ENCODE measurements around the gene GPR108.
"Not testable (repeated sequence)": the region's sequence is repeated elsewhere in the genome, so short reads cannot be mapped to it uniquely, and the experiment has no call there.

GPR108 gene

DNA sequence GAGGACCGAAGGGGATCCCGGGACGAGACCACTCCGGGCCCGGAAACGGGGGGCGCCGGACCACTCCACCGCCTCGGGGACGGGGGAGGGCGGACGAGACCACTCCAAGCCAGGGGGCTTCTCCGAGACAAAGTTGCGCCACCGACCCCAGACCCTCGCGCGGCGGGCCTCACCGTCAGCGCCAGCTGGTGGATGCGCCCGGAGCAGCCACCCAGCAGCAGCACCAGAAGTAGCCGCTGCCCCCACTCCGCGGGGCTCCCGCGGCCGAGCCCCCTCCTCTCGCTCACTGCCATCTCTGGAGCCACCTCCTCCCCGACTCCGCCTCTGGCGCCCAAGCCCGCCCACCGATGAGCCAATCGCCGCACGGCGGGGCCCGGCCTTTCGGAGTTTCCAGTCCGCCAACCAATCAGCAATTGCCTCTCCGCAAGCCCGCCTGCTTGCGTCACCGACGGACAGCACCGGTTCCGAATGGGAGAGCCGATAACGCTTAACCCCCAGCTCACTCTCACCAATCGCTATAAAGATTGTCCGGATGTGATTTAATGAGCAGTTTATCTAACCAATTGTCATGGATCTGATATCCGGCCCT is at the start of gene GPR108:
Gene GPR108, minus strand, starts transcription at position 297 of the 589 bp plus-strand sequence. Its CDS starts 4 bp downstream, at position 293.
- DNase-seq, result peak; percentile 91 to 98 (median 96)

DNA sequence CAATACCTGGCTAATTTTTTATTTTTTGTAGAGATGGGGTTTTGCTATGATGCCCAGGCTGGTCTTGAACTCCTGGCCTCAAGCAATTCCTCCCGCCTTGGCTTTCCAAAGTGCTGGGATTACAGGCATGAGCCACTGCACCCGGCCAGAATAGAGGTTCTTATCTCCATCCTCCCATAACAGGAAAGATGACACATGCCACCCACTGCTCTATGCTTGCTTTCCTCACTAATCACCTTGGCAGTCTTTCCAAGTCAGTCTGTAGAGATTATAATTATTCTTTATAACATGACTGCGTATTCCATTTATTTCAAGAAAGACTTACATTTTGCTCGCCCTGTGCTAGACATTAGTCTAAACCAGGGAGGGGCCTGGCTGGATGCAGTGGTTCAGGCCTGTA is 41.8 kb upstream of the GPR108 start:
- no peak for DNase-seq

- no peak for DNase-seq
Measured at GRCh38 chr19:6778386-6778785, 41.0 kb upstream of the GPR108 start.

DNA sequence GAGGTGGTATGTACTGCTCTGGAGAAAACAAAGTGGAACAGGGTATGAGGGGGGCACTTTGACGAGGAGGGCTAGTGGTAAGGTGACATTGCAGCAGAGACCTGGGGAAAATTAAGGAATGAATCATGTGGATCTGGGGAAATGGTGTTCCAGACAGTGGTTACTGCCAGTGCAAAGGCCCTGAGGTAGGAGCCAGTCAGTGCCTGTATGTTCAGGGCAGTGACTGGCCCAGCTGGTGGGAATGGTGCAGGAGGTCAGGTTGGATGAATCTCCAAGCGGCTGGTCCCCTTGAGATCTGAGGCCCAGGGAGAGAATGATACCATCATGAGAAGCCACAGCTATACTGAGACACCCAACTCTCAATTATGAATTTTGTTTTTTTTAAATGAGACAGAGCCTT is 40.1 kb upstream of the GPR108 start:
- DNase-seq, result no peak

DNA sequence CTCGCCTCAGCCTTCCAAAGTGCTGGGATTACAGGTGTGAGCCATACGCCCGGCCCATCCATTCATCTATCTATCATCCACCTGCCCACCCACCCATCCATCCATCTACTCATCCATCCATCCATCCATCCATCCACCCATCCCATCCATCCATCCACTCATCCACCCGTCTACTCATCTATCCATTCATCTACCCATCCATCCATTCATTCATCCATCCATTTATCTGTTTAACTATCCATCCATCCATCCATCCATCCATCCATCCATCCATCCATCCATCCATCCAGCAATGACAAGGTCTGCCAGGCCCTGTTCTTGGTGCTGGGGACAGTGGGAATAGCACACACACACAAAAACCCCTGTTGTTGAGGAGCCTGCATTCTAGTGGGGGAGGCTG is 39.6 kb upstream of the GPR108 start:
- no peak for DNase-seq

DNA sequence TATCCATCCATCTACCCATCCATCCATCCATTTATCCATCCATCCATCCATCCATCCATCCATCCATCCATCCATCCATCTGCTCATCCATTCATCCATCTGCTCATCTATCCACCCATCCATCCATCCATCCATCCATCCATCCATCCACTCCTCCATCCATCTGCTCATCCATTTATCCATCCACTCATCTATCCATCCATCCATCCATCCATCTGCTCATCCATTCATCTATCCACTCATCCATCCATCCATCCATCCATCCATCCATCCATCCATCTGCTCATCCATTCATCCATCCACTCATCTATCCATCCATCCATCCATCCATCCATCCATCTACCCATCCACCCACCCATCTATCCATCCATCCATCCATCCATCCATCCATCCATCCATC is 38.7 kb upstream of the GPR108 start:
- DNase-seq, result not testable (repeated sequence)

DNA sequence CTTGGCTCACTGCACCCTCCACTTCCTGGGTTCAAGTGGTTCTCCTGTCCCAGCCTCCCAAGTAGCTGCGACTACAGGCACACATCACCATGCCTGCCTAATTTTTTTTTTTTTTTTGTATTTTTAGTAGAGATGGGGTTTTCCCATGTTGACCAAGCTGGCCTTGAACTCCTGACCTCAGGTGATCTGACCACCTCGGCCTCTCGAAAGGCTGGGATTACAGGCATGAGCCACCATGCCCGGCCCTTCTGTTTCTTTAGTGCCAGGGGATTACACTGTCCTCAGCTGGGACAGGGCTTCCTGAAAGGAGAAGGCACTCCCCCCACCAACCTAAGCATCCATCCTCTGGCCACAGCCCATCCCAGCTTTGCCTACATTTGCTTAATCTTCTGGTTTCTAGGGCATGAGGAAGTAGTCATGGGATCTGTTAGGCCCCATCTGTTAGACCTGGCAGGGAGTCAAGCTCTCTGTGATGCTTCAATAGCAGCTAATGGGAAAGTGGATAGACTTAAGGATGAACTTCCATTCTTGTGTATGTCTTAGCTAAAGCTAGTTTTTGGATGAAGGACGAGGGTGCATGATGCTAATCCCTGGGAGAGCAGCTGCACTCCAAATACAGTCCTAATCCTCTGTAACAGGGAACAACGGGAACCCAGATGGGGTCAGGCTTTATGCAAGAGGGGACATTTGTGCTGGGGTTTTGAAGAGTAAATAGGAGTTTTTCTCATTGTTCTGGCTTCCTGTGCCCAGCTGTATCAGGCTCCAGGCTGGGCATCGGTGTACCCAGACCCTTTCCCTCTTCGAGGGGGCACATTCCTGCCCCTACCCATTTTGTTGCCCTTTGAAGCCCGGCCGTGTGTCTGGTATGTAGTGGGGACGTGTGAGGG is 37.7 kb upstream of the GPR108 start:
- DNase-seq, result no peak

GRCh38 chr19:6773323-6773931 is 36.0 kb upstream of the GPR108 start:
- peak in 2 of 4 experiments; percentile 23 to 27 for DNase-seq

GRCh38 chr19:6772866-6773322 is 35.5 kb upstream of the GPR108 start:
- no peak for DNase-seq

- peak; percentile 15 to 78 (median 50) for DNase-seq
Measured at GRCh38 chr19:6772028-6772865, 34.9 kb upstream of the GPR108 start, which contains the start of gene VAV1. TSS of gene VAV1 (plus strand) at chr19:6772708. CDS start at chr19:6772808, 100 bp downstream.

- not testable (repeated sequence) for DNase-seq
Measured at GRCh38 chr19:6771648-6772027, 34.3 kb upstream of the GPR108 start.

- DNase-seq, result no peak
Measured at GRCh38 chr19:6769006-6769619, 31.7 kb upstream of the GPR108 start.

- no peak for DNase-seq
Measured at GRCh38 chr19:6768236-6768785, 30.9 kb upstream of the GPR108 start.

DNA sequence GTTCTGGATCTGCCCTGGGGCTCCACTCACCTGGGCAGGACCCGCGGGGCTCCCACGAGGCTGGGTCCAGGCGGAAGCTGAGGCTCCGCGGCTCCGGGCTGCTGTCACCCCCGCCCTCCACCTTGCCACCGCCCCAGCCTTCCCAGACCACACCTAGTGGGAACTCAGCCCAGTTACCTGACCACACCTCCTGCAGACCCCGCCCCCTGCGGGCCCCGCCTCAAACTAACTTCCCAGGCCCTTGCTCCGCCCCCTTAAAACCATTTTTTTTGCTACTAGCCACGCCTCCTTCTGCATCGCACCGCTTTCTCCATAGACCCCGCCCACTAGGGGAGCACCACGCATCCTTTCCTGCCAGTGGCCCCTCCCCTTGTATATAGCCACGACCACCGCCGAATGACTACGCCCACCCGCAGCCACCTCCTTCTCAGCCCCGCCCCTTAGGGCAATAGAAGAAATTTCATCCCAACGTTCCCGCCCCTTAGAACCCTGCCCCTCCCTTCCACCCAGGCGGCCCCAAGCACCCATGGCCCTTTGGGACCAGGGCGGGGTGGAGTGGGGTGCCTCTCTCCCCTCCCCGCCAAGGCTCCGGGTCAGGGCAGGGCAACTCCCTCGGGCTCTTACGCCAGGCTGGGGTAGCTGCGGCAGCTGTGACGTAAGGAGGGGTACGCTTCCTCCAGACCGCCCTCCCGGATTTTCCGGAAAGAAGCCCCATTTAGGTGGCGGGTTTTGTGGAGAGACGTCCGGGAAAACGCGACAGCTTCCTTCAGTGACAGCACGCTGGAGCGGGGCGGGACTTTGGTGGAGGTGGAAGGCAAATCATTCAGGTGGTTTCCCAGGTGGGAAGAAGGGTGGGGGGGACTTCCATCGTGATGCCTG is 30.2 kb upstream of the GPR108 start, which contains the start of gene SH2D3A:
Gene SH2D3A, minus strand, starts transcription at position 79 of the 879 bp plus-strand sequence. CDS start 3,687 bp downstream, outside the sequence.
- DNase-seq, result peak; percentile 78 to 92 (median 86)

- peak in 1 of 4 experiments; percentile 69 for DNase-seq
Measured at GRCh38 chr19:6767081-6767356, 29.6 kb upstream of the GPR108 start.

DNA sequence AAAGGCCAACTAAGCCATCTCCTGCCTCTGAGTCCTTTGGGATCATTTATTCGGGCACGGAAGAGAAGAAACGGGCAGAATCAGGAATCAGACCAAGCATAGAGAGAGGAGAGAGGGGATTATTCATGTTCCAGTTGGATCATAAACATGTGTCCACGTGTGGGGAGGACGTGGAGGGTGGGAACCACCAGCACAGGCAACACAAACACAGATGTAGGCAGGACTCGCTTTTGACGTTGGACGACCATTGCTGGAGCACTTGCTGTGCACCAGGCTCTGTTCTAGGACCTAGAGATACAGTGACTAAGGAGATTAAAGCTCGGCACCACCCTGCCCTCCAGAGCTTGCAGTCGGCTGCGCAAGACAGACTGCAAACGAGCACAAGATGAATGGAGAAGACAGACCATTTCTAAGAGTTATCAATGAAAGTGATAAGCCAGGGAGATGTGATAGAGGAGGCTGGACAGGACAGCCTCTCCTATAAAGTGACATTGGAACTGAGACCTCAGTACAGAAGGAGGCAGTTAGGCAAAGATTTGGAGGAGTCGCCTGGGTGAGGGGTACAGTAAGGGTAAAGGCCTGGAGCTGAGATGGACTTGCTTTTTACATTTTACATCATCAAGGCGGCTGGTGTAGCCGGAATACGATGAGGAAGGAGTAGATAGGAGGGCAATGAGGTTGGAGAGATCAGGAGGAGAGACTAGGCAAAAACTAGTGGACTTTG is 29.1 kb upstream of the GPR108 start:
- DNase-seq, result no peak

GRCh38 chr19:6765738-6766356 is 28.5 kb upstream of the GPR108 start:
- no peak for DNase-seq

DNA sequence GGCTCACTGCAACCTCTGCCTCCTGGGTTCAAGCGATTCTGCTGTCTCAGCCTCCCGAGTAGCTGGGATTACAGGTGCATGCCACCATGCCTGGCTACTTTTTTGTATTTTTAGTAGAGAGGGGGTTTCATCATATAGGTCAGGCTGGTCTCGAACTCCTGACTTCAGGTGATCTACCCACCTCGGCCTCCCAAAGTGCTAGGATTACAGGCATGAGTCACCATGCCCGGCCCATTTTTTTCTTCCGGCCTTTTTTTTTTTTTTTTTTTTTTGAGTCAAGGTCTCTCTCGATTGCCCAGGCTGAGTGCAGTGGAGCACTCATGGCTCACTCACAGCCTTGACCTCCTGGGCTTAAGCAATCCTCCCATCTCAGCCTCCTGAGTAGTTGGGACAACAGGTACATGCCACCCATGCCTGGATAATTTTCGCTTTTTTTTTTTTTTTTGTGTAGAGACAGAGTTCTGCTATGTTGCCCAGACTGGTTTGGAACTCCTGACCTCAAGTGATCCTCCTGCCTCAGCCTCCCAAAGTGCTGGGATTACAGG is 24.9 kb upstream of the GPR108 start:
- not testable (repeated sequence) for DNase-seq

- no peak for DNase-seq
Measured at GRCh38 chr19:6761053-6761676, 23.8 kb upstream of the GPR108 start.

All from activated naive CD4-positive, alpha-beta T cell (primary cell).